Measurements from ENCODE around the gene PCDHGA5. TPM values are rescaled to one million over a fixed set of nuclear protein-coding genes. Genes with fewer than 3 reads are reported as not detected.

Gene PCDHGA5
- total RNA-seq, 1 donor from 2014 or later: 3.5 TPM

DNA sequence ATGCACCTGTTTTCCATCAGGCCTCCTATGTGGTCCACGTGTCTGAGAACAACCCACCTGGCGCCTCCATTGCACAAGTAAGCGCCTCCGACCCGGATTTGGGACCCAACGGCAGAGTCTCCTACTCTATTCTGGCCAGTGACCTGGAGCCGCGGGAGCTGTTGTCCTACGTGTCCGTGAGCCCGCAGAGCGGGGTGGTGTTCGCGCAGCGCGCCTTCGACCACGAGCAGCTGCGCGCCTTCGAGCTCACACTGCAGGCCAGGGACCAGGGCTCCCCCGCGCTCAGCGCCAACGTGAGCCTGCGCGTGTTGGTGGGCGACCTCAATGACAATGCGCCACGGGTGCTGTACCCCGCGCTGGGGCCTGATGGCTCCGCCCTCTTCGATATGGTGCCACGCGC is 12.4 kb upstream of the PCDHGA5 start:
- Histone ChIP-seq H3K27ac (no peak overlapping the region), H3K36me3 (no peaks in the 10 kb centered on the region), H3K9me3 (peaks cover 17% of the 10 kb centered on the region), H3K4me1 (no peaks in the 10 kb centered on the region), H3K27me3 (peaks cover 5% of the 10 kb centered on the region), H3K4me3 (no peak overlapping the region)
- TF ChIP-seq, protein P1, sequence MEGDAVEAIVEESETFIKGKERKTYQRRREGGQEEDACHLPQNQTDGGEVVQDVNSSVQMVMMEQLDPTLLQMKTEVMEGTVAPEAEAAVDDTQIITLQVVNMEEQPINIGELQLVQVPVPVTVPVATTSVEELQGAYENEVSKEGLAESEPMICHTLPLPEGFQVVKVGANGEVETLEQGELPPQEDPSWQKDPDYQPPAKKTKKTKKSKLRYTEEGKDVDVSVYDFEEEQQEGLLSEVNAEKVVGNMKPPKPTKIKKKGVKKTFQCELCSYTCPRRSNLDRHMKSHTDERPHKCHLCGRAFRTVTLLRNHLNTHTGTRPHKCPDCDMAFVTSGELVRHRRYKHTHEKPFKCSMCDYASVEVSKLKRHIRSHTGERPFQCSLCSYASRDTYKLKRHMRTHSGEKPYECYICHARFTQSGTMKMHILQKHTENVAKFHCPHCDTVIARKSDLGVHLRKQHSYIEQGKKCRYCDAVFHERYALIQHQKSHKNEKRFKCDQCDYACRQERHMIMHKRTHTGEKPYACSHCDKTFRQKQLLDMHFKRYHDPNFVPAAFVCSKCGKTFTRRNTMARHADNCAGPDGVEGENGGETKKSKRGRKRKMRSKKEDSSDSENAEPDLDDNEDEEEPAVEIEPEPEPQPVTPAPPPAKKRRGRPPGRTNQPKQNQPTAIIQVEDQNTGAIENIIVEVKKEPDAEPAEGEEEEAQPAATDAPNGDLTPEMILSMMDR (IDR thresholded peaks at IDR 0.05): no peak
- intact Hi-C loops (cut with DNase I): no loop called here
- DNase-seq (no peak), ATAC-seq (no peak)

- peaks cover 28% of the 10 kb centered on the region for H3K9me3 ChIP-seq
- TF ChIP-seq, protein P1 (IDR thresholded peaks at IDR 0.05): peak; percentile 45
- H3K4me3 ChIP-seq: peak within 1 kb of the TSS; percentile 40
- DNase-seq (no peak), ATAC-seq (no peak)
- H3K36me3 ChIP-seq: no peaks in the 10 kb centered on the region
- peaks cover 5% of the 10 kb centered on the region for H3K27me3 ChIP-seq
- intact Hi-C loops (cut with DNase I): no loop called here
- H3K4me1 ChIP-seq: no peaks in the 10 kb centered on the region
- H3K27ac ChIP-seq: no peak within 1 kb of the TSS
Observed at GRCh38 chr5:141354900-141355469, 9.0 kb upstream of the PCDHGA5 start, which contains the start of gene PCDHGA4. Gene PCDHGA4, plus strand, starts transcription at chr5:141355021. Its CDS starts 87 bp downstream, at chr5:141355108.

DNA sequence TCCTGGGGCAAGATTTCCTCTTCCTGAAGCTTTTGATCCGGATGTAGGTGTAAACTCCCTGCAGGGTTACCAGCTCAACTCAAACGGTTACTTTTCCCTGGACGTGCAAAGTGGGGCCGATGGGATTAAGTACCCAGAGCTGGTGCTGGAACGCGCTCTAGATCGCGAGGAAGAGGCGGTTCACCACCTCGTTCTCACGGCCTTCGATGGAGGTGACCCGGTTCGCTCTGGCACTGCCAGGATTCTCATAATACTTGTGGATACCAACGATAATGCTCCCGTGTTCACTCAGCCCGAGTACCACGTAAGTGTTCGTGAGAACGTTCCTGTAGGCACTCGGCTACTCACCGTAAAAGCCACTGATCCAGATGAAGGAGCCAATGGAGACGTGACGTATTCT is 8.3 kb upstream of the PCDHGA5 start:
- no peak for DNase-seq
- Histone ChIP-seq H3K4me3 (no peak overlapping the region), H3K36me3 (no peaks in the 10 kb centered on the region), H3K4me1 (no peaks in the 10 kb centered on the region), H3K27ac (no peak overlapping the region), H3K27me3 (peaks cover 9% of the 10 kb centered on the region), H3K9me3 (peaks cover 23% of the 10 kb centered on the region)
- TF ChIP-seq, protein P1 (IDR thresholded peaks at IDR 0.05): no peak
- ATAC-seq: no peak
- intact Hi-C loops (cut with DNase I): no loop called here

DNA sequence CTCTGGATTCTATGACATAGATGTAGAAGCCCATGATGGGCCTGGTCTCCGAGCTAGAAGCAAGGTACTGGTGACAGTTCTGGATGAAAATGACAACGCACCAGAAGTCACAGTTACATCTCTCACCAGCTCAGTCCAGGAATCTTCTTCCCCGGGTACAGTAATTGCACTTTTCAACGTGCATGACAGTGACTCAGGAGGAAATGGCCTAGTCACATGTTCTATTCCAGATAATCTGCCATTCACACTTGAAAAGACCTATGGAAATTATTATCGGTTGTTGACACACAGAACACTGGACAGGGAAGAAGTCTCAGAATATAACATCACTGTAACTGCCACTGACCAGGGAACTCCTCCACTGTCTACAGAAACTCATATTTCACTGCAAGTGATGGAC is 7.8 kb upstream of the PCDHGA5 start:
- TF ChIP-seq, protein P1 (IDR thresholded peaks at IDR 0.05): no peak
- intact Hi-C loops (cut with DNase I): no loop called here
- Histone ChIP-seq H3K27me3 (peaks cover 13% of the 10 kb centered on the region), H3K9me3 (peaks cover 20% of the 10 kb centered on the region), H3K27ac (no peak overlapping the region), H3K4me1 (no peaks in the 10 kb centered on the region), H3K36me3 (no peaks in the 10 kb centered on the region), H3K4me3 (no peak overlapping the region)
- DNase-seq: no peak
- ATAC-seq: no peak

GRCh38 chr5:141356950-141357349 is 7.0 kb upstream of the PCDHGA5 start:
- no peak overlapping the region for H3K27ac ChIP-seq
- H3K36me3 ChIP-seq: no peaks in the 10 kb centered on the region
- DNase-seq: no peak
- no peak overlapping the region for H3K4me3 ChIP-seq
- TF ChIP-seq, protein P1 (IDR thresholded peaks at IDR 0.05): no peak
- no peaks in the 10 kb centered on the region for H3K4me1 ChIP-seq
- intact Hi-C loops (cut with DNase I): no loop called here
- peaks cover 20% of the 10 kb centered on the region for H3K9me3 ChIP-seq
- peaks cover 13% of the 10 kb centered on the region for H3K27me3 ChIP-seq
- ATAC-seq: no peak

All from upper lobe of right lung (tissue), 1 donor.